NCI-H1694 (cell line): ENCODE measurements around the gene DEPDC1.
"Not testable (repeated sequence)": the region's sequence is repeated elsewhere in the genome, so short reads cannot be mapped to it uniquely, and the experiment has no call there.

Source experiments
- DNase-seq: peaks from one replicate; lab custom pipeline; 2025; lab: John Stamatoyannopoulos, UW

The DEPDC1 gene

GRCh38 chr1:68478662-68479061 lies 18.2 kb downstream of the DEPDC1 start:
- DNase-seq, result no peak

GRCh38 chr1:68476626-68477025 lies 20.3 kb downstream of the DEPDC1 start:
- DNase-seq, result not testable (repeated sequence)

- DNase-seq, result no peak
These were observed 23.8 kb downstream of the DEPDC1 start for GRCh38 chr1:68473060-68473459.

GRCh38 chr1:68470388-68470970 lies 26.4 kb downstream of the DEPDC1 start:
- no peak for DNase-seq

GRCh38 chr1:68464891-68465290 lies 32.0 kb downstream of the DEPDC1 start:
- no peak for DNase-seq

- no peak for DNase-seq
These were observed 35.9 kb downstream of the DEPDC1 start for GRCh38 chr1:68460935-68461334.

- DNase-seq, result no peak
These were observed 37.1 kb downstream of the DEPDC1 start for GRCh38 chr1:68459796-68460195.

- DNase-seq, result no peak
These were observed 37.8 kb downstream of the DEPDC1 start for GRCh38 chr1:68459091-68459490.

- no peak for DNase-seq
These were observed 40.7 kb downstream of the DEPDC1 start for GRCh38 chr1:68456202-68456601.

- DNase-seq, result no peak
These were observed 42.3 kb downstream of the DEPDC1 start for GRCh38 chr1:68454534-68454933.

GRCh38 chr1:68453060-68453670 lies 43.7 kb downstream of the DEPDC1 start:
- DNase-seq, result no peak

- DNase-seq, result no peak
These were observed 47.0 kb downstream of the DEPDC1 start, which contains the start of gene RPE65 for GRCh38 chr1:68449901-68450300. RPE65 (minus strand) TSS chr1:68449954; CDS start chr1:68449905, 49 bp downstream.

GRCh38 chr1:68448365-68448764 lies 48.5 kb downstream of the DEPDC1 start:
- DNase-seq, result no peak

- no peak for DNase-seq
These were observed 51.2 kb downstream of the DEPDC1 start for GRCh38 chr1:68445709-68446108.

GRCh38 chr1:68442822-68443556 lies 53.9 kb downstream of the DEPDC1 start:
- peak; percentile 35 for DNase-seq

- DNase-seq, result no peak
These were observed 54.9 kb downstream of the DEPDC1 start for GRCh38 chr1:68442006-68442405.

GRCh38 chr1:68438310-68438709 lies 58.6 kb downstream of the DEPDC1 start:
- DNase-seq, result no peak

- no peak for DNase-seq
These were observed 63.5 kb downstream of the DEPDC1 start for GRCh38 chr1:68433395-68433794.

- no peak for DNase-seq
These were observed 65.8 kb downstream of the DEPDC1 start for GRCh38 chr1:68431076-68431475.

GRCh38 chr1:68429233-68429808 lies 67.6 kb downstream of the DEPDC1 start:
- no peak for DNase-seq

- no peak for DNase-seq
These were observed 70.3 kb downstream of the DEPDC1 start for GRCh38 chr1:68426594-68426993.
